Measurements from ENCODE around the gene ACTL7A.

Gene ACTL7A

DNA sequence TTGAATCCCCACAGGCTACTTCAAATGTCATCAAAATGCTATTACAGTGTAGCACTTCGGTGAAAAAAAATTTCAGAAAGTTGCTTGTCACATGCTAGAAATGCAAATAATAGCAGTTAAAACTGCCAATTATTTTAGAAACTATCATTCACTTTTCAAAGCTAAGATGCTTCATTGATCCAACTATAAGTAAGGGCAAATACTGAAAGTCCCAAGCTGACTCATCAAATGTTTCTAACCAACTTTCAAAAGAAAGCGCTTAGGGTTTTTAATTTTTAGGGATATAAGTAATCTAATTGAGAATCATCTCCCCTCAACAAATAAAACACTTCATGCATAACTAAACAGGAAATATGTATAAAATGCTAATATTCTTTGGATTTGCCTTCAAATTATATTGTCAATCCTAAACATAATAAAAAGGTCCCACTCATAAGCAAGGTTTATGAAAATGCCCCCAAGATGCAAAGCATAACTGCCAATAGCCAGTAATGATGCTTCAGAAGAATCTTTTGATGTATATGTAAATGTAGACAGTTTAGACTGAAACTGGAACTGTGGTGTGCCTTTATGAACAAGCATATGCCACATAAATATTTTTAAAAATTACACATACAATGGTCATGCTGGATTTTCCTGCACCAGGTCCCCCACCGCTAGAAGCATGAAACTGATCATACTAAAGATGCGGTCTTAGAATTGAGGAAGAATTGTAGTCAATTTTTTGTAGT is 12.2 kb downstream of the ACTL7A start:
- POLR2A ChIA-PET, result no interaction called here
- Histone ChIP-seq H3K9me3 (ENCODE audit: control insufficient read depth, insufficient read depth, low read depth, low read length) (no peaks in the 10 kb centered on the region), H3K4me3 (ENCODE audit: low read depth, low read length) (no peak overlapping the region), H3K27ac (ENCODE audit: extremely low read depth, low read depth, low read length) (no peak overlapping the region), H3K36me3 (ENCODE audit: control insufficient read depth in 2 of 2, insufficient read depth in 1 of 2, low read length in 2 of 2) (peaks cover 20 to 92% of the 10 kb centered on the region in 2 experiments), H3K4me1 (ENCODE audit: control insufficient read depth, insufficient read depth, low read length) (no peaks in the 10 kb centered on the region)
- CTCF ChIA-PET, result interaction anchor here (0.6 kb wide), 1 partner anchor 23 kb away, joined by 4 read pairs; no protein-coding TSS in a partner anchor
- TF ChIP-seq, protein P1, sequence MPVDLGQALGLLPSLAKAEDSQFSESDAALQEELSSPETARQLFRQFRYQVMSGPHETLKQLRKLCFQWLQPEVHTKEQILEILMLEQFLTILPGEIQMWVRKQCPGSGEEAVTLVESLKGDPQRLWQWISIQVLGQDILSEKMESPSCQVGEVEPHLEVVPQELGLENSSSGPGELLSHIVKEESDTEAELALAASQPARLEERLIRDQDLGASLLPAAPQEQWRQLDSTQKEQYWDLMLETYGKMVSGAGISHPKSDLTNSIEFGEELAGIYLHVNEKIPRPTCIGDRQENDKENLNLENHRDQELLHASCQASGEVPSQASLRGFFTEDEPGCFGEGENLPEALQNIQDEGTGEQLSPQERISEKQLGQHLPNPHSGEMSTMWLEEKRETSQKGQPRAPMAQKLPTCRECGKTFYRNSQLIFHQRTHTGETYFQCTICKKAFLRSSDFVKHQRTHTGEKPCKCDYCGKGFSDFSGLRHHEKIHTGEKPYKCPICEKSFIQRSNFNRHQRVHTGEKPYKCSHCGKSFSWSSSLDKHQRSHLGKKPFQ (tag by site-specific recombination; IDR thresholded peaks at IDR 0.05), result no peak
- TF ChIP-seq ZFP69B (tag by site-specific recombination; IDR thresholded peaks at IDR 0.05) (no peak), ZNF76 (tag by site-specific recombination; IDR thresholded peaks at IDR 0.05; ENCODE audit: borderline replicate concordance, low read depth) (no peak), ZSCAN23 (tag by site-specific recombination; IDR thresholded peaks at IDR 0.05) (no peak), ZNF174 (tag by site-specific recombination; IDR thresholded peaks at IDR 0.05) (no peak), TCF7L2 (IDR thresholded peaks at IDR 0.05; ENCODE audit: borderline replicate concordance, low read depth, low read length) (no peak), ZNF175 (tag by site-specific recombination; IDR thresholded peaks at IDR 0.05) (no peak), PRDM10 (tag by site-specific recombination; IDR thresholded peaks at IDR 0.05) (no peak), PRDM6 (tag by site-specific recombination; IDR thresholded peaks at IDR 0.05) (no peak), EGR2 (tag by site-specific recombination; IDR thresholded peaks at IDR 0.05; ENCODE audit: low read depth) (no peak), RBAK (tag by site-specific recombination; IDR thresholded peaks at IDR 0.05) (no peak), ZEB2 (tag by site-specific recombination; IDR thresholded peaks at IDR 0.05) (no peak), ZNF138 (tag by site-specific recombination; IDR thresholded peaks at IDR 0.05; ENCODE audit: borderline replicate concordance) (no peak), ZNF488 (tag by site-specific recombination; IDR thresholded peaks at IDR 0.05) (no peak), ZNF221 (tag by site-specific recombination; IDR thresholded peaks at IDR 0.05; ENCODE audit: borderline replicate concordance) (no peak), ZNF558 (tag by site-specific recombination; IDR thresholded peaks at IDR 0.05) (no peak), ZFP3 (tag by site-specific recombination; IDR thresholded peaks at IDR 0.05; ENCODE audit: low read depth) (no peak), ZNF184 (tag by site-specific recombination; IDR thresholded peaks at IDR 0.05) (no peak), ZBTB6 (tag by site-specific recombination; IDR thresholded peaks at IDR 0.05) (no peak)

Measured in HEK293 (cell line).